ENCODE results near the gene TTYH3. TPM values are rescaled to one million over a fixed set of nuclear protein-coding genes. Genes with fewer than 3 reads are reported as not detected.

The TTYH3 gene
- total and polyA plus RNA-seq, 2 of the 8 experiments (the other 6 are each of a cell fraction or from before 2014, with no cell fraction given) = 66.2 to 169 TPM

GRCh38 chr7:2621948-2622640, 9.7 kb upstream of the TTYH3 start (continued):
- TF ChIP-seq TEAD4 (IDR thresholded peaks at IDR 0.05; ENCODE audit: low read depth, low read length) (peak; percentile 93), CREB1 (IDR thresholded peaks at IDR 0.05) (peak; percentile 41; the same call in 1 of the 2 replicates)

All from H1 (cell line).